Measurements from ENCODE around the gene PPP4C.

DNA sequence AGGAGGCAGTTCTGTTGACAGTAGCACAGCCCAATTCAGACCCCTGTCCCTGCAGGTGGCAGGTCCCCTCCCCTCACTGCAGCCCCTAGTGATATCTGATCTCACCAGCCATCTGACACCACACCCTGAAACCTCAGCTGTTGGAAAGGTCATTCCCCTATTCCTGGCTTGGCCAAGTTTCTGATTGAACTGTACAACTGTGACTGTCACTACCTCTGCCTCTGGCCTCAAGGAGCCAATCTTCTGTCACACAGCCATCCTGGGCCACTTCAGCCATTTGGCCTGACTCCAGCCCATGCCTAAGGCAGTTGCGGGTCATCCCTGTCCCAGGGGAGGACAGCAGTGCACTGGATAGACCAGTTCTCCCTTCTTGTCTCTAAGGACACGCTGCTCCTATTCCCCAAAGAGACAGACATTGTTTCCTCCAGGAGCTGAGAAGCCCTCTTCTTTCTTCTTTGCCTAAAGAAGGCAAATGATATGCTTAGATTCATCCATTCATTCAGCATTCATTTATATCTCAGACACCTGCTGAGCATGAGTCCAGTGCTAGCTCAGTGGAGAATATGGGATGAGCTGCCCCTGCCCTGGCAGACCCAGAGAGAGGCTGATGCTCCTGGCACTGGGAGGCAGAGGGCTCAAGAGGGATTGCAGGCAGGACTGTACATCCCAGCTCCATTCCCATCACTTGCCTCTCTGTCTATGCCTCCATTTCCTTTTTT, 14.8 kb upstream of the PPP4C start:
- TF ChIP-seq, protein P1, sequence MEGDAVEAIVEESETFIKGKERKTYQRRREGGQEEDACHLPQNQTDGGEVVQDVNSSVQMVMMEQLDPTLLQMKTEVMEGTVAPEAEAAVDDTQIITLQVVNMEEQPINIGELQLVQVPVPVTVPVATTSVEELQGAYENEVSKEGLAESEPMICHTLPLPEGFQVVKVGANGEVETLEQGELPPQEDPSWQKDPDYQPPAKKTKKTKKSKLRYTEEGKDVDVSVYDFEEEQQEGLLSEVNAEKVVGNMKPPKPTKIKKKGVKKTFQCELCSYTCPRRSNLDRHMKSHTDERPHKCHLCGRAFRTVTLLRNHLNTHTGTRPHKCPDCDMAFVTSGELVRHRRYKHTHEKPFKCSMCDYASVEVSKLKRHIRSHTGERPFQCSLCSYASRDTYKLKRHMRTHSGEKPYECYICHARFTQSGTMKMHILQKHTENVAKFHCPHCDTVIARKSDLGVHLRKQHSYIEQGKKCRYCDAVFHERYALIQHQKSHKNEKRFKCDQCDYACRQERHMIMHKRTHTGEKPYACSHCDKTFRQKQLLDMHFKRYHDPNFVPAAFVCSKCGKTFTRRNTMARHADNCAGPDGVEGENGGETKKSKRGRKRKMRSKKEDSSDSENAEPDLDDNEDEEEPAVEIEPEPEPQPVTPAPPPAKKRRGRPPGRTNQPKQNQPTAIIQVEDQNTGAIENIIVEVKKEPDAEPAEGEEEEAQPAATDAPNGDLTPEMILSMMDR (IDR thresholded peaks at IDR 0.05; ENCODE audit: low read depth, low read length) = no peak
- no peak for TF ChIP-seq EZH2phosphoT487 (IDR thresholded peaks at IDR 0.05; ENCODE audit: low read depth)
